ENCODE measurements around the gene ZNF415. TPM values are rescaled to one million over a fixed set of nuclear protein-coding genes. Genes with fewer than 3 reads are reported as not detected.

ZNF415 gene
- total RNA-seq, 4 donors from 2014 or later, result 9.5 to 27.2 (median 14.7) TPM

GRCh38 chr19:53161123-53161522, 28.4 kb upstream of the ZNF415 start:
- Histone ChIP-seq H3K27me3 (no peaks in the 10 kb centered on the region), H3K36me3 (no peaks in the 10 kb centered on the region), H3K27ac (no peak overlapping the region), H3K9me3 (peaks cover 0 to 21% of the 10 kb centered on the region in 2 donors), H3K4me3 (no peak overlapping the region), H3K4me1 (peaks cover 0 to 5% of the 10 kb centered on the region in 2 donors)
- intact Hi-C loops (cut with DNase I; ENCODE audit: low total_unique reads), result no loop called here
- no peak for DNase-seq
- TF ChIP-seq CTCF (IDR thresholded peaks at IDR 0.05), result no peak
- TF ChIP-seq POLR2A (IDR thresholded peaks at IDR 0.05), result no peak

- Histone ChIP-seq H3K27me3 (no peaks in the 10 kb centered on the region), H3K4me1 (peaks cover 0 to 5% of the 10 kb centered on the region in 2 donors), H3K36me3 (no peaks in the 10 kb centered on the region), H3K4me3 (no peak overlapping the region), H3K27ac (no peak overlapping the region), H3K9me3 (peaks cover 0 to 14% of the 10 kb centered on the region in 2 donors)
- no peak for DNase-seq
- TF ChIP-seq POLR2A (IDR thresholded peaks at IDR 0.05), result no peak
- no peak for TF ChIP-seq CTCF (IDR thresholded peaks at IDR 0.05)
- intact Hi-C loops (cut with DNase I; ENCODE audit: low total_unique reads), result no loop called here
Observed at GRCh38 chr19:53160350-53160749, 27.6 kb upstream of the ZNF415 start.

DNA sequence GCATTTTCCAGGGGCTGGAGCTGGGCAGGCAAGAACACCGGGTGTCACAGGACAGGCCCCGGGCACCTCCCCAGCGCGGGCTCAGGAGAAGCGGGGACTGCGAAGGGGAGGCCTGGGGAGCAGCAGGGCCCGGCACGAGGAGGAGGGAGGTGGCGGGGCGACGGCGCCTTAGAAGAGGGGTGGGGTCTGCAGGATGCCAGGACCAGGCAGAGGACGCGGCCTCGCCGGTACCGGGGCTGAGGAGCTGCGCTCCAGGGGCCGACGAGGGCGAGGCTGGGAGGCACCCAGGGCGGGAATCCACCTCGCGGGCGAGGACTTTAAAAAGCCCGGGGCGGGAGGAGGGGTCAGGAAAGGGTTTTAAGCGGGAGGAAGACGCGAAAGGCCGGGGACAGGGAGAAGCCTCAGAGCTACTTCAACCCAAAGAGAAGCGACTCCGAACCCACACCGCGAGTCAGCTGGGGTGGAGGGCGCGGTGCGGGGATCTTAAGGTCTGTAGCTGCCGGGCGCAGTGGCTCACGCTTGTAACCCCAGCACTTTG, 25.5 kb upstream of the ZNF415 start:
- no peaks in the 10 kb centered on the region for H3K36me3 ChIP-seq

DNA sequence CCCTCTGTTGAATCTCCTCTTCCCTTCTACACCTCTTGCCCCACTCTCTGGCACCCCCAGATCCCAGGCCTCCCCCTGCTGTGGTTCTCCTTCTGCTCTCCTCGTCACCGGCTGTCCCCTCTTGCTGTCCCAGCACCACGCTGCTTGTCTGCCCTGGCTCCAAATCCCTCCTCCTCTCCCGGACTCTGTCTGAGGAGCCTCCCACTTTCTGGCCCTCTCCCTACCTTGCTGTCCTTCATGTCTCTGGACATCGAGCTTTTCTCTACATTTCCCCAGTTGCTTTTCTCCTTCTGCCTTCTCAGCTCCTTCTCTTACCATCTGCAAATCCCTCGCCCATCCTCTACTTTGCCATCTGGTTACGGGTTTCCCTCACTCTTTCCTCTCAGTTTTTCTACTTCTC, 24.9 kb upstream of the ZNF415 start:
- DNase-seq, result no peak
- H3K27ac ChIP-seq, result peak overlapping the region; percentile 72 to 78
- H3K27me3 ChIP-seq, result no peaks in the 10 kb centered on the region
- no peak for TF ChIP-seq CTCF (IDR thresholded peaks at IDR 0.05)
- intact Hi-C loops (cut with DNase I; ENCODE audit: low total_unique reads), result no loop called here
- H3K36me3 ChIP-seq, result no peaks in the 10 kb centered on the region
- peaks cover 0 to 5% of the 10 kb centered on the region in 2 donors for H3K4me1 ChIP-seq
- peak overlapping the region; percentile 75 to 82 for H3K4me3 ChIP-seq
- H3K9me3 ChIP-seq, result no peaks in the 10 kb centered on the region

More for the DNA sequence above, 25.5 kb upstream of the ZNF415 start:
- no peaks in the 10 kb centered on the region for H3K9me3 ChIP-seq
- intact Hi-C loops (cut with DNase I; ENCODE audit: low total_unique reads), result no loop called here
- no peaks in the 10 kb centered on the region for H3K27me3 ChIP-seq
- H3K4me3 ChIP-seq, result peak overlapping the region; percentile 75 to 82
- H3K4me1 ChIP-seq, result peaks cover 0 to 5% of the 10 kb centered on the region in 2 donors
- DNase-seq, result peak; percentile 29 to 33
- TF ChIP-seq POLR2A (IDR thresholded peaks at IDR 0.05), result no peak
- no peak for TF ChIP-seq CTCF (IDR thresholded peaks at IDR 0.05)
- H3K27ac ChIP-seq, result peak overlapping the region; percentile 72 to 78

- H3K4me1 ChIP-seq, result peaks cover 0 to 5% of the 10 kb centered on the region in 2 donors
- intact Hi-C loops (cut with DNase I; ENCODE audit: low total_unique reads), result no loop called here
- no peaks in the 10 kb centered on the region for H3K9me3 ChIP-seq
- H3K27me3 ChIP-seq, result no peaks in the 10 kb centered on the region
- H3K36me3 ChIP-seq, result no peaks in the 10 kb centered on the region
- H3K27ac ChIP-seq, result peak overlapping the region in 1 of 2 donors; percentile 78
- H3K4me3 ChIP-seq, result no peak overlapping the region
- no peak for TF ChIP-seq CTCF (IDR thresholded peaks at IDR 0.05)
- TF ChIP-seq POLR2A (IDR thresholded peaks at IDR 0.05), result no peak
- no peak for DNase-seq
Observed at GRCh38 chr19:53156850-53157249, 24.1 kb upstream of the ZNF415 start.

Measured in uterus (tissue), 4 donors.